Neural cell (in vitro differentiated cells): ENCODE data around the gene ATE1.

Source experiments
- CTCF ChIP-seq: fragments of 450-650 bp; IDR thresholded peaks from 2 replicates; pipeline ENCODE4 v1.5.1; 2014; ENCODE audit warnings: antibody characterized with exemption, mild to moderate bottlenecking, moderate library complexity; ENCODE audit not compliant: poor library complexity, severe bottlenecking
- EZH2 ChIP-seq: fragments of 200-600, 300-800 bp; shearing (Covaris generic), sonication (generic); IDR thresholded peaks from 2 replicates; pipeline ENCODE4 v1.6.1; 2014; ENCODE audit warnings: antibody characterized with exemption, low read length, borderline replicate concordance, mild to moderate bottlenecking; ENCODE audit not compliant: insufficient read depth, poor library complexity, severe bottlenecking
- RAD21 ChIP-seq: fragments of 450-650 bp; conservative IDR thresholded peaks from 2 replicates; pipeline ENCODE4 v1.6.1; 2014; ENCODE audit warnings: antibody characterized with exemption, mild to moderate bottlenecking, moderate library complexity

GRCh38 chr10:121739114-121739513 is 188.7 kb downstream of the ATE1 start:
- TF ChIP-seq CTCF (no peak), RAD21 (no peak), EZH2 (no peak)
